ENCODE data around the gene C17orf78. TPM values are rescaled to one million over a fixed set of nuclear protein-coding genes. Genes with fewer than 3 reads are reported as not detected.

C17orf78 gene
- polyA plus RNA-seq (2013), result 0.03 TPM

GRCh38 chr17:37375706-37376105, at the start of gene C17orf78:
Gene C17orf78, plus strand, starts transcription at chr17:37375985. Its CDS starts 108 bp downstream, at chr17:37376093.
- no peak within 1 kb of the TSS for H3K4me3 ChIP-seq (ENCODE audit: control insufficient read depth in 1 of 7, extremely low read depth in 1 of 7, insufficient read depth in 4 of 7, low read depth in 2 of 7, low read length in 6 of 7)
- POLR2A ChIA-PET, result interaction anchor here (0.7 kb wide), 1 partner anchor 503 kb away, joined by 3 read pairs; no protein-coding TSS in a partner anchor
- CTCF ChIA-PET, result interaction anchor here (0.6 to 5.7 kb wide), 7 partner anchors 9 to 135 kb away, joined by 3 to 35 read pairs (median 3); no protein-coding TSS in a partner anchor
- no peaks in the 10 kb centered on the region for H3K27me3 ChIP-seq (replicated peaks in 2 of 5; ENCODE audit: control insufficient read depth in 4 of 5, insufficient read depth in 5 of 5, low read length in 4 of 5)
- no peak for DNase-seq
- no peak within 1 kb of the TSS for H3K27ac ChIP-seq (ENCODE audit: insufficient read depth in 1 of 2, low read depth in 1 of 2, low read length in 2 of 2, poor library complexity in 1 of 2, severe bottlenecking in 2 of 2)
- H3K9me3 ChIP-seq (ENCODE audit: control extremely low read depth in 1 of 5, control insufficient read depth in 4 of 5, insufficient read depth in 2 of 5, low read depth in 1 of 5, low read length in 4 of 5), result no peaks in the 10 kb centered on the region
- H3K36me3 ChIP-seq (ENCODE audit: control insufficient read depth in 4 of 4, insufficient read depth in 4 of 4, low read length in 3 of 4), result no peaks in the 10 kb centered on the region
- 97% methylated on average over 3 of the region's 7 CpGs for WGBS (ENCODE audit: insufficient coverage)
- H3K4me1 ChIP-seq (ENCODE audit: control extremely low read depth in 1 of 4, control insufficient read depth in 4 of 4, insufficient read depth in 4 of 4, low read length in 3 of 4), result no peaks in the 10 kb centered on the region

GRCh38 chr17:37327341-37328090, 48.3 kb upstream of the C17orf78 start:
- CTCF ChIA-PET, result no interaction called here
- Histone ChIP-seq H3K9me3 (ENCODE audit: control extremely low read depth in 1 of 5, control insufficient read depth in 4 of 5, insufficient read depth in 2 of 5, low read depth in 1 of 5, low read length in 4 of 5) (no peaks in the 10 kb centered on the region), H3K36me3 (ENCODE audit: control insufficient read depth in 4 of 4, insufficient read depth in 4 of 4, low read length in 3 of 4) (peaks cover 0 to 57% (median 9%) of the 10 kb centered on the region in 4 experiments), H3K27ac (ENCODE audit: insufficient read depth in 1 of 2, low read depth in 1 of 2, low read length in 2 of 2, poor library complexity in 1 of 2, severe bottlenecking in 2 of 2) (no peak overlapping the region), H3K4me1 (ENCODE audit: control extremely low read depth in 1 of 4, control insufficient read depth in 4 of 4, insufficient read depth in 4 of 4, low read length in 3 of 4) (no peaks in the 10 kb centered on the region), H3K4me3 (ENCODE audit: control insufficient read depth in 1 of 7, extremely low read depth in 1 of 7, insufficient read depth in 4 of 7, low read depth in 2 of 7, low read length in 6 of 7) (no peak overlapping the region), H3K27me3 (replicated peaks in 2 of 5; ENCODE audit: control insufficient read depth in 4 of 5, insufficient read depth in 5 of 5, low read length in 4 of 5) (no peaks in the 10 kb centered on the region)
- POLR2A ChIA-PET, result no interaction called here
- no peak for DNase-seq
- 93% methylated on average over 3 of the region's 5 CpGs for WGBS (ENCODE audit: insufficient coverage)

GRCh38 chr17:37338847-37339246, 36.9 kb upstream of the C17orf78 start:
- H3K9me3 ChIP-seq (ENCODE audit: control extremely low read depth in 1 of 5, control insufficient read depth in 4 of 5, insufficient read depth in 2 of 5, low read depth in 1 of 5, low read length in 4 of 5), result no peaks in the 10 kb centered on the region
- H3K4me3 ChIP-seq (ENCODE audit: control insufficient read depth in 1 of 7, extremely low read depth in 1 of 7, insufficient read depth in 4 of 7, low read depth in 2 of 7, low read length in 6 of 7), result no peak overlapping the region
- H3K27ac ChIP-seq (ENCODE audit: insufficient read depth in 1 of 2, low read depth in 1 of 2, low read length in 2 of 2, poor library complexity in 1 of 2, severe bottlenecking in 2 of 2), result no peak overlapping the region
- CTCF ChIA-PET, result interaction anchor here (0.6 kb wide), 1 partner anchor 9 kb away, joined by 3 read pairs; no protein-coding TSS in a partner anchor
- peaks cover 0 to 27% (median 8%) of the 10 kb centered on the region in 4 experiments for H3K36me3 ChIP-seq (ENCODE audit: control insufficient read depth in 4 of 4, insufficient read depth in 4 of 4, low read length in 3 of 4)
- peaks cover 0 to 2% (median 0%) of the 10 kb centered on the region in 4 experiments for H3K4me1 ChIP-seq (ENCODE audit: control extremely low read depth in 1 of 4, control insufficient read depth in 4 of 4, insufficient read depth in 4 of 4, low read length in 3 of 4)
- H3K27me3 ChIP-seq (replicated peaks in 2 of 5; ENCODE audit: control insufficient read depth in 4 of 5, insufficient read depth in 5 of 5, low read length in 4 of 5), result no peaks in the 10 kb centered on the region
- no peak for DNase-seq
- WGBS (ENCODE audit: insufficient coverage), result no CpG with 5 or more reads among the region's 3 CpGs
- POLR2A ChIA-PET, result no interaction called here

GRCh38 chr17:37339321-37339720, 36.5 kb upstream of the C17orf78 start:
- H3K9me3 ChIP-seq (ENCODE audit: control extremely low read depth in 1 of 5, control insufficient read depth in 4 of 5, insufficient read depth in 2 of 5, low read depth in 1 of 5, low read length in 4 of 5), result no peaks in the 10 kb centered on the region
- ChIA-PET POLR2A (no interaction called here), CTCF (no interaction called here)
- DNase-seq, result no peak
- H3K27ac ChIP-seq (ENCODE audit: insufficient read depth in 1 of 2, low read depth in 1 of 2, low read length in 2 of 2, poor library complexity in 1 of 2, severe bottlenecking in 2 of 2), result no peak overlapping the region
- no peak overlapping the region for H3K4me3 ChIP-seq (ENCODE audit: control insufficient read depth in 1 of 7, extremely low read depth in 1 of 7, insufficient read depth in 4 of 7, low read depth in 2 of 7, low read length in 6 of 7)
- H3K4me1 ChIP-seq (ENCODE audit: control extremely low read depth in 1 of 4, control insufficient read depth in 4 of 4, insufficient read depth in 4 of 4, low read length in 3 of 4), result no peaks in the 10 kb centered on the region
- 100% methylated on average over 2 of the region's 3 CpGs for WGBS (ENCODE audit: insufficient coverage)
- H3K36me3 ChIP-seq (ENCODE audit: control insufficient read depth in 4 of 4, insufficient read depth in 4 of 4, low read length in 3 of 4), result peaks cover 0 to 25% (median 8%) of the 10 kb centered on the region in 4 experiments
- no peaks in the 10 kb centered on the region for H3K27me3 ChIP-seq (replicated peaks in 2 of 5; ENCODE audit: control insufficient read depth in 4 of 5, insufficient read depth in 5 of 5, low read length in 4 of 5)

- H3K36me3 ChIP-seq (ENCODE audit: control insufficient read depth in 4 of 4, insufficient read depth in 4 of 4, low read length in 3 of 4), result peaks cover 0 to 26% (median 7%) of the 10 kb centered on the region in 4 experiments
- POLR2A ChIA-PET, result no interaction called here
Observed at GRCh38 chr17:37340804-37341203, 35.0 kb upstream of the C17orf78 start.

GRCh38 chr17:37342589-37342988, 33.2 kb upstream of the C17orf78 start:
- ChIA-PET POLR2A (interaction anchor here (0.6 kb wide), 1 partner anchor 43 kb away, joined by 3 read pairs; no protein-coding TSS in a partner anchor), CTCF (no interaction called here)
- Histone ChIP-seq H3K36me3 (ENCODE audit: control insufficient read depth in 4 of 4, insufficient read depth in 4 of 4, low read length in 3 of 4) (peaks cover 0 to 24% (median 4%) of the 10 kb centered on the region in 4 experiments), H3K4me3 (ENCODE audit: control insufficient read depth in 1 of 7, extremely low read depth in 1 of 7, insufficient read depth in 4 of 7, low read depth in 2 of 7, low read length in 6 of 7) (no peak overlapping the region), H3K4me1 (ENCODE audit: control extremely low read depth in 1 of 4, control insufficient read depth in 4 of 4, insufficient read depth in 4 of 4, low read length in 3 of 4) (no peaks in the 10 kb centered on the region), H3K27me3 (replicated peaks in 2 of 5; ENCODE audit: control insufficient read depth in 4 of 5, insufficient read depth in 5 of 5, low read length in 4 of 5) (no peaks in the 10 kb centered on the region), H3K9me3 (ENCODE audit: control extremely low read depth in 1 of 5, control insufficient read depth in 4 of 5, insufficient read depth in 2 of 5, low read depth in 1 of 5, low read length in 4 of 5) (no peaks in the 10 kb centered on the region), H3K27ac (ENCODE audit: insufficient read depth in 1 of 2, low read depth in 1 of 2, low read length in 2 of 2, poor library complexity in 1 of 2, severe bottlenecking in 2 of 2) (no peak overlapping the region)
- no CpG with 5 or more reads among the region's 2 CpGs for WGBS (ENCODE audit: insufficient coverage)
- DNase-seq, result no peak

More at GRCh38 chr17:37340804-37341203, 35.0 kb upstream of the C17orf78 start:
- CTCF ChIA-PET, result interaction anchor here (0.7 kb wide), 1 partner anchor 8 kb away, joined by 3 read pairs; no protein-coding TSS in a partner anchor
- Histone ChIP-seq H3K4me1 (ENCODE audit: control extremely low read depth in 1 of 4, control insufficient read depth in 4 of 4, insufficient read depth in 4 of 4, low read length in 3 of 4) (no peaks in the 10 kb centered on the region), H3K27ac (ENCODE audit: insufficient read depth in 1 of 2, low read depth in 1 of 2, low read length in 2 of 2, poor library complexity in 1 of 2, severe bottlenecking in 2 of 2) (no peak overlapping the region), H3K27me3 (replicated peaks in 2 of 5; ENCODE audit: control insufficient read depth in 4 of 5, insufficient read depth in 5 of 5, low read length in 4 of 5) (no peaks in the 10 kb centered on the region), H3K9me3 (ENCODE audit: control extremely low read depth in 1 of 5, control insufficient read depth in 4 of 5, insufficient read depth in 2 of 5, low read depth in 1 of 5, low read length in 4 of 5) (no peaks in the 10 kb centered on the region), H3K4me3 (ENCODE audit: control insufficient read depth in 1 of 7, extremely low read depth in 1 of 7, insufficient read depth in 4 of 7, low read depth in 2 of 7, low read length in 6 of 7) (no peak overlapping the region)
- WGBS (ENCODE audit: insufficient coverage), result no CpG with 5 or more reads among the region's 2 CpGs
- DNase-seq, result no peak

- H3K27me3 ChIP-seq (replicated peaks in 2 of 5; ENCODE audit: control insufficient read depth in 4 of 5, insufficient read depth in 5 of 5, low read length in 4 of 5), result no peaks in the 10 kb centered on the region
- DNase-seq, result no peak
- H3K9me3 ChIP-seq (ENCODE audit: control extremely low read depth in 1 of 5, control insufficient read depth in 4 of 5, insufficient read depth in 2 of 5, low read depth in 1 of 5, low read length in 4 of 5), result no peaks in the 10 kb centered on the region
- H3K4me3 ChIP-seq (ENCODE audit: control insufficient read depth in 1 of 7, extremely low read depth in 1 of 7, insufficient read depth in 4 of 7, low read depth in 2 of 7, low read length in 6 of 7), result no peak overlapping the region
- H3K4me1 ChIP-seq (ENCODE audit: control extremely low read depth in 1 of 4, control insufficient read depth in 4 of 4, insufficient read depth in 4 of 4, low read length in 3 of 4), result no peaks in the 10 kb centered on the region
- H3K36me3 ChIP-seq (ENCODE audit: control insufficient read depth in 4 of 4, insufficient read depth in 4 of 4, low read length in 3 of 4), result peaks cover 0 to 19% (median 2%) of the 10 kb centered on the region in 4 experiments
- WGBS (ENCODE audit: insufficient coverage), result no CpG with 5 or more reads among the region's 4 CpGs
- no peak overlapping the region for H3K27ac ChIP-seq (ENCODE audit: insufficient read depth in 1 of 2, low read depth in 1 of 2, low read length in 2 of 2, poor library complexity in 1 of 2, severe bottlenecking in 2 of 2)
- POLR2A ChIA-PET, result no interaction called here
- CTCF ChIA-PET, result no interaction called here
Observed at GRCh38 chr17:37344519-37344918, 31.3 kb upstream of the C17orf78 start.

All from common myeloid progenitor, CD34-positive (primary cell).